HUES48 (cell line): ENCODE measurements around the gene SFI1.

Experiments used
- H3K27ac ChIP-seq: one replicate; pipeline ENCODE4 v1.7.0; 2013; ENCODE audit warnings: low read depth, low read length, inconsistent platforms
- H3K27me3 ChIP-seq: 2 replicates; pipeline ENCODE4 v1.6.1; 2013; ENCODE audit warnings: mild to moderate bottlenecking, low read length; ENCODE audit not compliant: control insufficient read depth, insufficient read depth
- H3K36me3 ChIP-seq: 2 replicates; pipeline ENCODE4 v1.6.1; 2013; ENCODE audit warnings: low read length; ENCODE audit not compliant: control insufficient read depth, insufficient read depth
- H3K4me1 ChIP-seq: 2 replicates; pipeline ENCODE4 v1.6.1; 2013; ENCODE audit warnings: mild to moderate bottlenecking, low read length; ENCODE audit not compliant: control insufficient read depth, insufficient read depth
- H3K4me3 ChIP-seq: 2 replicates; pipeline ENCODE4 v1.5.1; 2013; ENCODE audit warnings: mild to moderate bottlenecking, low read depth, low read length
- H3K9ac ChIP-seq: 2 replicates; pipeline ENCODE4 v1.6.1; 2013; ENCODE audit warnings: mild to moderate bottlenecking, low read depth, low read length, moderate library complexity
- H3K9me3 ChIP-seq: 2 replicates; pipeline ENCODE4 v1.6.1; 2013; ENCODE audit warnings: low read length; ENCODE audit not compliant: control insufficient read depth, insufficient read depth

SFI1 gene

GRCh38 chr22:31496007-31496734 lies at the start of gene SFI1:
Gene SFI1, plus strand, starts transcription at chr22:31496536. Its CDS starts 11,749 bp downstream, at chr22:31508285.
- no peaks in the 10 kb centered on the region for H3K9me3 ChIP-seq
- H3K4me3 ChIP-seq: peak within 1 kb of the TSS; percentile 85
- peak within 1 kb of the TSS; percentile 88 for H3K27ac ChIP-seq
- peak within 1 kb of the TSS; percentile 61 for H3K9ac ChIP-seq
- no peaks in the 10 kb centered on the region for H3K36me3 ChIP-seq
- H3K4me1 ChIP-seq: peaks cover 15% of the 10 kb centered on the region
- no peaks in the 10 kb centered on the region for H3K27me3 ChIP-seq

GRCh38 chr22:31446767-31447166 lies 49.6 kb upstream of the SFI1 start:
- H3K4me3 ChIP-seq: no peak overlapping the region
- no peaks in the 10 kb centered on the region for H3K9me3 ChIP-seq
- no peaks in the 10 kb centered on the region for H3K27me3 ChIP-seq
- no peak overlapping the region for H3K27ac ChIP-seq
- no peaks in the 10 kb centered on the region for H3K4me1 ChIP-seq
- peaks cover 72% of the 10 kb centered on the region for H3K36me3 ChIP-seq
- H3K9ac ChIP-seq: no peak overlapping the region

GRCh38 chr22:31447337-31447736 lies 49.0 kb upstream of the SFI1 start:
- Histone ChIP-seq H3K9me3 (no peaks in the 10 kb centered on the region), H3K4me3 (no peak overlapping the region), H3K27ac (no peak overlapping the region), H3K27me3 (no peaks in the 10 kb centered on the region), H3K36me3 (peaks cover 67% of the 10 kb centered on the region), H3K9ac (no peak overlapping the region), H3K4me1 (no peaks in the 10 kb centered on the region)

GRCh38 chr22:31448382-31448781 lies 48.0 kb upstream of the SFI1 start:
- H3K27ac ChIP-seq: no peak overlapping the region
- H3K9ac ChIP-seq: no peak overlapping the region
- no peak overlapping the region for H3K4me3 ChIP-seq
- no peaks in the 10 kb centered on the region for H3K4me1 ChIP-seq
- no peaks in the 10 kb centered on the region for H3K27me3 ChIP-seq
- H3K36me3 ChIP-seq: peaks cover 69% of the 10 kb centered on the region
- H3K9me3 ChIP-seq: no peaks in the 10 kb centered on the region

- Histone ChIP-seq H3K4me1 (no peaks in the 10 kb centered on the region), H3K36me3 (peaks cover 69% of the 10 kb centered on the region), H3K4me3 (no peak overlapping the region), H3K9me3 (no peaks in the 10 kb centered on the region), H3K27ac (no peak overlapping the region), H3K9ac (no peak overlapping the region), H3K27me3 (no peaks in the 10 kb centered on the region)
Measured at GRCh38 chr22:31449506-31449905, 46.8 kb upstream of the SFI1 start.

GRCh38 chr22:31451709-31452571 lies 44.4 kb upstream of the SFI1 start:
- H3K9ac ChIP-seq: no peak overlapping the region
- H3K36me3 ChIP-seq: peaks cover 65% of the 10 kb centered on the region
- H3K9me3 ChIP-seq: no peaks in the 10 kb centered on the region
- H3K27ac ChIP-seq: no peak overlapping the region
- no peaks in the 10 kb centered on the region for H3K4me1 ChIP-seq
- H3K4me3 ChIP-seq: no peak overlapping the region
- H3K27me3 ChIP-seq: no peaks in the 10 kb centered on the region

GRCh38 chr22:31461699-31462098 lies 34.6 kb upstream of the SFI1 start:
- Histone ChIP-seq H3K27me3 (no peaks in the 10 kb centered on the region), H3K9ac (no peak overlapping the region), H3K27ac (no peak overlapping the region), H3K9me3 (no peaks in the 10 kb centered on the region), H3K36me3 (peaks cover 77% of the 10 kb centered on the region), H3K4me1 (no peaks in the 10 kb centered on the region), H3K4me3 (no peak overlapping the region)

- H3K36me3 ChIP-seq: peaks cover 68% of the 10 kb centered on the region
- H3K9me3 ChIP-seq: no peaks in the 10 kb centered on the region
- H3K4me1 ChIP-seq: no peaks in the 10 kb centered on the region
Measured at GRCh38 chr22:31465307-31465706, 31.0 kb upstream of the SFI1 start.

GRCh38 chr22:31474743-31475142 lies 21.6 kb upstream of the SFI1 start:
- no peak overlapping the region for H3K27ac ChIP-seq
- H3K4me3 ChIP-seq: no peak overlapping the region
- H3K9ac ChIP-seq: no peak overlapping the region
- H3K9me3 ChIP-seq: no peaks in the 10 kb centered on the region
- peaks cover 40% of the 10 kb centered on the region for H3K36me3 ChIP-seq
- H3K27me3 ChIP-seq: no peaks in the 10 kb centered on the region
- H3K4me1 ChIP-seq: no peaks in the 10 kb centered on the region

More at GRCh38 chr22:31465307-31465706, 31.0 kb upstream of the SFI1 start:
- Histone ChIP-seq H3K9ac (no peak overlapping the region), H3K27ac (no peak overlapping the region), H3K27me3 (no peaks in the 10 kb centered on the region), H3K4me3 (no peak overlapping the region)

- Histone ChIP-seq H3K27me3 (no peaks in the 10 kb centered on the region), H3K4me1 (no peaks in the 10 kb centered on the region), H3K36me3 (peaks cover 41% of the 10 kb centered on the region), H3K9me3 (no peaks in the 10 kb centered on the region), H3K9ac (no peak overlapping the region), H3K27ac (no peak overlapping the region), H3K4me3 (no peak overlapping the region)
Measured at GRCh38 chr22:31475800-31476199, 20.5 kb upstream of the SFI1 start.

- Histone ChIP-seq H3K27me3 (no peaks in the 10 kb centered on the region), H3K9me3 (no peaks in the 10 kb centered on the region), H3K4me3 (no peak overlapping the region), H3K9ac (no peak overlapping the region), H3K27ac (no peak overlapping the region), H3K36me3 (peaks cover 45% of the 10 kb centered on the region), H3K4me1 (no peaks in the 10 kb centered on the region)
Measured at GRCh38 chr22:31477329-31477728, 19.0 kb upstream of the SFI1 start.
